ENCODE results near the gene CCDC186.

DNA sequence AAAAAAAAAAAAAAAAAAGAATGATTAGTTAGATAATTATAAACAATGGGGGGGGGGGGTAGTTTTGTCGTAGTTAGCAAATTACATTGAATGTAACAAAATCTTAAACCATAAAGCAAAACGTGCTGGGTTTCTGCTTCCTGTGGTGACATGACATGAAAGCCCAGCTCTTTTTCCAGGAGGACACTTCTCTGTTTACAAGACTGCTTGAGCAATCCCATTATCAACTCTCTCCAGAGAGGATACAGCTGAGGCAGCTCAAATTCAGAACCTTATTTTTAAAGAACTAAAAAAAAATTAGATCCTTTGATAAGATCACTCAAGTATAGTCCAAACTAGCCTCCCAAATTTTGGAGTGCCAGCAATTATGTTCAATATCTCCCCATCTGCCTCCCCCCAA is 71.7 kb downstream of the CCDC186 start:
- TF ChIP-seq, protein P1, sequence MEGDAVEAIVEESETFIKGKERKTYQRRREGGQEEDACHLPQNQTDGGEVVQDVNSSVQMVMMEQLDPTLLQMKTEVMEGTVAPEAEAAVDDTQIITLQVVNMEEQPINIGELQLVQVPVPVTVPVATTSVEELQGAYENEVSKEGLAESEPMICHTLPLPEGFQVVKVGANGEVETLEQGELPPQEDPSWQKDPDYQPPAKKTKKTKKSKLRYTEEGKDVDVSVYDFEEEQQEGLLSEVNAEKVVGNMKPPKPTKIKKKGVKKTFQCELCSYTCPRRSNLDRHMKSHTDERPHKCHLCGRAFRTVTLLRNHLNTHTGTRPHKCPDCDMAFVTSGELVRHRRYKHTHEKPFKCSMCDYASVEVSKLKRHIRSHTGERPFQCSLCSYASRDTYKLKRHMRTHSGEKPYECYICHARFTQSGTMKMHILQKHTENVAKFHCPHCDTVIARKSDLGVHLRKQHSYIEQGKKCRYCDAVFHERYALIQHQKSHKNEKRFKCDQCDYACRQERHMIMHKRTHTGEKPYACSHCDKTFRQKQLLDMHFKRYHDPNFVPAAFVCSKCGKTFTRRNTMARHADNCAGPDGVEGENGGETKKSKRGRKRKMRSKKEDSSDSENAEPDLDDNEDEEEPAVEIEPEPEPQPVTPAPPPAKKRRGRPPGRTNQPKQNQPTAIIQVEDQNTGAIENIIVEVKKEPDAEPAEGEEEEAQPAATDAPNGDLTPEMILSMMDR (IDR thresholded peaks at IDR 0.05; ENCODE audit: borderline replicate concordance, extremely low read depth, low read length, poor library complexity, severe bottlenecking), result no peak
- TF ChIP-seq EZH2 (IDR thresholded peaks at IDR 0.05; ENCODE audit: borderline replicate concordance, low read depth, low read length, severe bottlenecking), result no peak

Measured in DND-41 (cell line).